Measurements from ENCODE around the gene HIRIP3.

DNA sequence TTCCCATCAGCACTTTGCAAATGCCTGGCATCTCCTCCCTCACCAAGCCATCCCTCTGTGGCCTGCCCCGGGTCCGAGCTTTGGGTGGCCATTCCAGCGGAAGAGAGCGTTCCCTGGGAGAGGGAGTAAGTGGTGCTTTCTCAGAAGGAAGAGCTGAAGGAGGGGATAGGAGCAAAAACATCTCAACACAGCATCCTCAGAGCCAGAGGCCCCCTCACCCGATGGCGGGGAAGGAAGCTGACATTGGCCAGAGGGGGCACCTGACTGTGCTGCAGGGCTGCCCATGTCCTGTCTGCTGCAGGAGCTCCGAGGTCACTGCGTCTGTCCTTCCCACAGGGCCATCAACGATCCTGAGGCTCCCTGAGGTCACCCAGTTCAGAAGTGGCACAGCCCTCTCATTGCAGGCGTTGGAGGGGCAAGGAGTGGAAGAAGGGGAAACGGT lies 36.1 kb upstream of the HIRIP3 start:
- no peak for TF ChIP-seq POLR2A (IDR thresholded peaks at IDR 0.05; ENCODE audit: low read length)
- TF ChIP-seq GATA1 (IDR thresholded peaks at IDR 0.05; ENCODE audit: low read depth, low read length), result no peak

Measured in erythroblast (primary cell).